ENCODE data around the gene AOPEP. TPM values are rescaled to one million over a fixed set of nuclear protein-coding genes. Genes with fewer than 3 reads are reported as not detected.

AOPEP gene
- total and polyA plus RNA-seq, 9 of the 15 experiments (the other 6 are each of a cell fraction or from before 2014, with no cell fraction given), result 4.5 to 19.3 (median 13.5) TPM

DNA sequence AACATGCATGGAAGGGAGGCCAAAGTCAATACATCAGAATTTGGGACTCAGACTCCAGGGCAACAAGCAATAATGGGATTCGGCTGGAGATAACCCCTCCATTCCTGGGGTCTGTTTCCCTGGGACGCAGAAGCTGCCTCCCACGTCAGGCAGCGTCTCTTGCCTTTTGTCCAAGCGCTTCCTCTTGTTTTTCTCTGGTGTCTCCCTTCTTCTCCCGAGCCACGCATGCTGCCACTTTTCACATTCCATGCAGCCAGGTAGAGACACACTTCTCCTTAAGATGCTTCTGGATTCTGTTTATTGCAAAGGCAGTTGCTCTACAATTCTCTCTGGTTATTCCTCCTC, 267.3 kb downstream of the AOPEP start:
- Histone ChIP-seq H3K9ac (ENCODE audit: insufficient read depth in 1 of 2, low read depth in 2 of 2, low read length in 2 of 2) (no peak overlapping the region), H3K27me3 (ENCODE audit: control insufficient read depth in 2 of 2, insufficient read depth in 2 of 2, low read length in 2 of 2) (no peaks in the 10 kb centered on the region), H3K4me2 (ENCODE audit: insufficient read depth, low read length) (no peak overlapping the region), H3K9me1 (ENCODE audit: control insufficient read depth, insufficient read depth, low read length) (no peaks in the 10 kb centered on the region), H3K4me1 (replicated peaks in 1 of 2; ENCODE audit: control insufficient read depth in 2 of 2, insufficient read depth in 2 of 2, low read length in 2 of 2) (no peaks in the 10 kb centered on the region), H3K27ac (ENCODE audit: extremely low read depth, low read depth, low read length) (no peak overlapping the region), H3K79me2 (ENCODE audit: control insufficient read depth, insufficient read depth, low read length) (no peaks in the 10 kb centered on the region), H3K4me3 (no peak overlapping the region), H3K36me3 (ENCODE audit: control insufficient read depth, insufficient read depth, low read length) (no peaks in the 10 kb centered on the region), H4K20me1 (replicated peaks; ENCODE audit: control insufficient read depth, insufficient read depth, low read length) (no peaks in the 10 kb centered on the region), H2AFZ (ENCODE audit: low read depth, low read length) (no peak overlapping the region), H3K9me3 (replicated peaks; ENCODE audit: control insufficient read depth, insufficient read depth, low read depth, low read length) (no peaks in the 10 kb centered on the region)
- in situ Hi-C loops (cut with MboI) (no loop called here), intact Hi-C loops (cut with micrococcal nuclease) (no loop called here)
- FAIRE-seq (no peak), ATAC-seq (no peak), DNase-seq (ENCODE audit: extremely low read depth in 1 of 4, low spot score in 3 of 4) (no peak)
- ChIA-PET CTCF (ENCODE audit: low intra/inter-chr PET ratio) (no interaction called here), POLR2A (no interaction called here)
- TF ChIP-seq SMARCE1 (IDR thresholded peaks at IDR 0.05), result no peak
- no peak for TF ChIP-seq ELF4 (CRISPR knock-in tag; IDR thresholded peaks at IDR 0.05)
- TF ChIP-seq NRF1 (conservative IDR thresholded peaks at IDR 0.05 in 1 of 2, IDR thresholded peaks at IDR 0.05 in 1 of 2), result no peak
- no peak for TF ChIP-seq FOXJ2 (tag; IDR thresholded peaks at IDR 0.05)
- no peak for TF ChIP-seq ARID1B (IDR thresholded peaks at IDR 0.05)
- TF ChIP-seq XRCC5 (IDR thresholded peaks at IDR 0.05; ENCODE audit: low read depth, low read length), result no peak
- TF ChIP-seq, protein P1, sequence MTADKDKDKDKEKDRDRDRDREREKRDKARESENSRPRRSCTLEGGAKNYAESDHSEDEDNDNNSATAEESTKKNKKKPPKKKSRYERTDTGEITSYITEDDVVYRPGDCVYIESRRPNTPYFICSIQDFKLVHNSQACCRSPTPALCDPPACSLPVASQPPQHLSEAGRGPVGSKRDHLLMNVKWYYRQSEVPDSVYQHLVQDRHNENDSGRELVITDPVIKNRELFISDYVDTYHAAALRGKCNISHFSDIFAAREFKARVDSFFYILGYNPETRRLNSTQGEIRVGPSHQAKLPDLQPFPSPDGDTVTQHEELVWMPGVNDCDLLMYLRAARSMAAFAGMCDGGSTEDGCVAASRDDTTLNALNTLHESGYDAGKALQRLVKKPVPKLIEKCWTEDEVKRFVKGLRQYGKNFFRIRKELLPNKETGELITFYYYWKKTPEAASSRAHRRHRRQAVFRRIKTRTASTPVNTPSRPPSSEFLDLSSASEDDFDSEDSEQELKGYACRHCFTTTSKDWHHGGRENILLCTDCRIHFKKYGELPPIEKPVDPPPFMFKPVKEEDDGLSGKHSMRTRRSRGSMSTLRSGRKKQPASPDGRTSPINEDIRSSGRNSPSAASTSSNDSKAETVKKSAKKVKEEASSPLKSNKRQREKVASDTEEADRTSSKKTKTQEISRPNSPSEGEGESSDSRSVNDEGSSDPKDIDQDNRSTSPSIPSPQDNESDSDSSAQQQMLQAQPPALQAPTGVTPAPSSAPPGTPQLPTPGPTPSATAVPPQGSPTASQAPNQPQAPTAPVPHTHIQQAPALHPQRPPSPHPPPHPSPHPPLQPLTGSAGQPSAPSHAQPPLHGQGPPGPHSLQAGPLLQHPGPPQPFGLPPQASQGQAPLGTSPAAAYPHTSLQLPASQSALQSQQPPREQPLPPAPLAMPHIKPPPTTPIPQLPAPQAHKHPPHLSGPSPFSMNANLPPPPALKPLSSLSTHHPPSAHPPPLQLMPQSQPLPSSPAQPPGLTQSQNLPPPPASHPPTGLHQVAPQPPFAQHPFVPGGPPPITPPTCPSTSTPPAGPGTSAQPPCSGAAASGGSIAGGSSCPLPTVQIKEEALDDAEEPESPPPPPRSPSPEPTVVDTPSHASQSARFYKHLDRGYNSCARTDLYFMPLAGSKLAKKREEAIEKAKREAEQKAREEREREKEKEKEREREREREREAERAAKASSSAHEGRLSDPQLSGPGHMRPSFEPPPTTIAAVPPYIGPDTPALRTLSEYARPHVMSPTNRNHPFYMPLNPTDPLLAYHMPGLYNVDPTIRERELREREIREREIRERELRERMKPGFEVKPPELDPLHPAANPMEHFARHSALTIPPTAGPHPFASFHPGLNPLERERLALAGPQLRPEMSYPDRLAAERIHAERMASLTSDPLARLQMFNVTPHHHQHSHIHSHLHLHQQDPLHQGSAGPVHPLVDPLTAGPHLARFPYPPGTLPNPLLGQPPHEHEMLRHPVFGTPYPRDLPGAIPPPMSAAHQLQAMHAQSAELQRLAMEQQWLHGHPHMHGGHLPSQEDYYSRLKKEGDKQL (CRISPR knock-in tag; IDR thresholded peaks at IDR 0.05; ENCODE audit: borderline replicate concordance), result no peak
- no peak for TF ChIP-seq NEUROD1 (IDR thresholded peaks at IDR 0.05; ENCODE audit: borderline replicate concordance, low read depth, low read length, partially characterized antibody)
- TF ChIP-seq PTRF (tag; IDR thresholded peaks at IDR 0.05), result no peak
- TF ChIP-seq TAF9B (IDR thresholded peaks at IDR 0.05; ENCODE audit: partially characterized antibody), result no peak
- TF ChIP-seq NCOA6 (IDR thresholded peaks at IDR 0.05), result no peak
- TF ChIP-seq, protein P2, sequence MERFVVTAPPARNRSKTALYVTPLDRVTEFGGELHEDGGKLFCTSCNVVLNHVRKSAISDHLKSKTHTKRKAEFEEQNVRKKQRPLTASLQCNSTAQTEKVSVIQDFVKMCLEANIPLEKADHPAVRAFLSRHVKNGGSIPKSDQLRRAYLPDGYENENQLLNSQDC (CRISPR knock-in tag; IDR thresholded peaks at IDR 0.05), result no peak
- no peak for TF ChIP-seq TEAD1 (CRISPR knock-in tag; IDR thresholded peaks at IDR 0.05)
- TF ChIP-seq BCL6 (CRISPR knock-in tag; IDR thresholded peaks at IDR 0.05), result no peak
- TF ChIP-seq MYC (IDR thresholded peaks at IDR 0.05; ENCODE audit: low read depth, low read length), result no peak
- no peak for TF ChIP-seq MYC (CRISPR knock-in tag; IDR thresholded peaks at IDR 0.05; ENCODE audit: borderline replicate concordance, low read depth)
- no peak for TF ChIP-seq SRSF1 (IDR thresholded peaks at IDR 0.05; ENCODE audit: low read depth, low read length)
- TF ChIP-seq IRF9 (tag; IDR thresholded peaks at IDR 0.05), result no peak
- no peak for TF ChIP-seq MTF1 (CRISPR knock-in tag; IDR thresholded peaks at IDR 0.05; ENCODE audit: borderline replicate concordance)
- BruUV-seq (replicated peaks), result no TSS peak
- 67% methylated on average over 7 of the region's 7 CpGs for WGBS (ENCODE audit: insufficient coverage, low coverage, missing lambda C conversion rate)

Measured in K562 (cell line).